SK-N-SH (cell line): ENCODE measurements around the gene PRC1.

Source experiments
- CTCF ChIP-seq: fragments of 200-600 bp; sonication (generic); IDR thresholded peaks from 2 replicates; pipeline ENCODE4 v1.6.1; 2017; ENCODE audit warnings: antibody characterized with exemption, mild to moderate bottlenecking, moderate library complexity
- EP300 ChIP-seq, 2 experiments: IDR thresholded peaks; 2 replicates each; pipeline versions ENCODE4 v1.4.0 to v1.6.1; 2012; ENCODE audit warnings: borderline replicate concordance in 1 of 2, low read depth in 1 of 2, low read length in 1 of 2
- EZH2phosphoT487 ChIP-seq: fragments of 200-600 bp; sonication (generic); IDR thresholded peaks from 2 replicates; pipeline ENCODE4 v1.6.1; 2017; ENCODE audit warnings: low read depth, mixed run types, mild to moderate bottlenecking, antibody characterized with exemption, moderate library complexity, borderline replicate concordance
- JUND ChIP-seq: IDR thresholded peaks from 2 replicates; pipeline ENCODE4 v1.4.0; 2012
- POLR2AphosphoS5 ChIP-seq: IDR thresholded peaks from 2 replicates; pipeline ENCODE4 v1.6.1; 2012; ENCODE audit warnings: low read depth, low read length
- TAF1 ChIP-seq: IDR thresholded peaks from 2 replicates; pipeline ENCODE4 v1.6.1; 2012; ENCODE audit warnings: low read depth, mild to moderate bottlenecking, low read length, moderate library complexity, borderline replicate concordance
- USF2 ChIP-seq: fragments of 150-350 bp; IDR thresholded peaks from 2 replicates; pipeline ENCODE4 v1.6.1; 2017; ENCODE audit warnings: antibody characterized with exemption, low read length, low read depth, borderline replicate concordance

DNA sequence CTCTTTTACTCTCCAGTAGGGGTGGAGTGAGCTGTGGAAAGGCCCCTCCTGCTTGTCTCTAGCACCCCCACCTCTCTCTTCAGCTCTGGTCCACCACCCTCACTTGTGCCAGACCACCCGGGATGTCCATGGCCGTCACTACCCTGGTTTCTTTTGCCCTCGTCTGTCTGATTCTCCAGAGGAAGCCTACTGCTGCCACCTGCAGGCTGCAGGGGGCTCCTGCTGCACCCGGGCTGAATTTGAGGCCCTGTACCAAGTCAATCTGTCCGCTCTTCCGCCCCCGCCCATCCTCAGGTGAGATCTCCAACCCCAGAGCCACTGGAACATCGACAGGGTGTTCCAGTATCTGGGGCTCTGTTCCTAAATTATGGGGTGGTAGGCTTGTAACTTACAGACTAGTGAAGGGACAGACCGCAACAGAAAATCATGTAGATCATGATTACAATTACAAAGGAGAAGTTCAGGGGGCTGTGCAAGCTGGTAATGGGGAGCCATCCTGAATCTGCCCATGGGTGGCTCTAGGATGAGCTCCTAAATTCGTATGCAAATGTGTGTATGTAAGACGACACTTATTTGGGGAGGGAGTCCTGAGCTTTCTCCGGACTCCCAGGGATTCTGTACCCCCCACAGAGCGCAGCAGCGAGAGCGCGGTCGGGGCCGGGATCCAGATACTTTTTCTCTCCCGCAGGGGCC lies 59.9 kb downstream of the PRC1 start:
- TF ChIP-seq EP300 (IDR thresholded peaks at IDR 0.05; ENCODE audit: borderline replicate concordance in 1 of 2, low read depth in 1 of 2, low read length in 1 of 2) (no peak), CTCF (peak; percentile 92), POLR2AphosphoS5 (no peak), JUND (no peak), TAF1 (no peak), USF2 (no peak), EZH2phosphoT487 (no peak)
